Measurements from ENCODE around the gene CMSS1.

Gene CMSS1

DNA sequence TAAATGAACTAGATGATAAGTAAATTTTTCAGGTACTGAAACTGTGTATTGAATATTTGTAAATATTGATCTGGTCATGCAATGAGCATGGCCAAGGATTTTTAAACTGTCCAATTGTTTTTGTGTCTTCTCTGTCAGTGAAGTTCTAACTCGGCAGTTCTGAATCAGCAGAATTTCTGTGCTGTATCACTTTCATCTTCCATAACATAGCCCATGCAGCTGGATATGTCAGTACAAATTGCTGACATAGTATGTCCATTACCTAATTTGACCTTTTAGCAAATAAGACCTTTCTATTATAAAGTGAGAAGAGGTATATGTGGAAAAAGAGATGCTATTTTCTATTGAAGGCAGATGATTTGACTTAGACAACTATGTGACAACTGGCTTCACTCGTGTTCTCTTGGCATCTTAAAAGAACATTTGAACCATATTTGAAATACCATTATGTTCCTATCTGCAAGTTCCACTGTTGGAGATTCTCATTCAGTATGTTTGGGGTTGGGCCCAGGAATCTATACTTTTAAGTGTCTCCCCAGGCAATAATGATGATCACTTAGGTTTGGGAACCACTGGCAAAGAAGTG lies 90.4 kb downstream of the CMSS1 start:
- DNase-seq: no peak

GRCh38 chr3:99909714-99910495 lies 92.2 kb downstream of the CMSS1 start:
- DNase-seq: no peak

GRCh38 chr3:99910752-99911290 lies 93.2 kb downstream of the CMSS1 start:
- DNase-seq: no peak

DNA sequence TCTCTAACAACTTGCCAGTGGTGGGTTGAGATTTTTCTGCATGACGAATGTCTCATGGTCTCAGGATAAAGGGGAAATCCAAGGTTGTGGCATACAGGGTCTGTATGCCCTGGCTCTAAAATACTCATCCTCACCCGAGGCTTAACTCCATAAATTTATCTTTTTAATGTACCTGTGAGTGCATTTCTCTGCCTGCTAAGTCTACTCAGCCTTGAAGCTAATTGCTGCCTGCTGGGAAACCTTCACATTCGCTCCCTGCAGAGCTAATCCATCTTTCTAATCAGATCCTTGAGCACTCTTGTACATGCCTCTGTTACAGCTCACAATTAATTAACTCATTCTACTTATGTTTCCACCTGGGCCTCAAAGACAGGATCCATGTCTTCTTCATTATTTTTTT lies 93.8 kb downstream of the CMSS1 start:
- no peak for DNase-seq

DNA sequence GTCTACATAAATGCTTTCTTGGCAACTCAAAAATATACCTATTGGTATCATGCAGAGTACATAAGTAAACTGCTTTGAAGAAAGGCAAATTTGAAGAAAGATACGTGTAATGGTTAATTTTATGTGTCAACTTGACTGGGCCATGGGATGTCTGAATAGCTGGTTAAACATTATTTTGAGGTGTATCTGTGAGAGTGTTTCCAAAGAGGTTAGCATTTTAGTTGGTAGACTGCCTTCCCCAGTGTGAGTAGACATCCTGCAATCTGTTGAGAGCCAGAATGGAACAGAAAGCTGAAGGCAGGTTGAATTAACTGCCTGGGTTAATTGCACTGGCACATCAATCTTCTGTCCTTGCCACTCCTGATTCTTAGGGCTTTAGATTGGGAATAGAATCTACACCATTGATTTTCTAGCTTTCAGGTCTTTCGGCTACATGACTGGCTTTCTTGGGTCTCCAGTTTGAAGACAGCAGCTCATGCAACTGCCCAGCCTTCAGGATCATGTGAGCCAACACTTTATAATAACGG lies 98.3 kb downstream of the CMSS1 start:
- DNase-seq: no peak

- no peak for DNase-seq
Measured at GRCh38 chr3:99918715-99919114, 101.1 kb downstream of the CMSS1 start.

- DNase-seq: no peak
Measured at GRCh38 chr3:99919694-99920093, 102.0 kb downstream of the CMSS1 start.

DNA sequence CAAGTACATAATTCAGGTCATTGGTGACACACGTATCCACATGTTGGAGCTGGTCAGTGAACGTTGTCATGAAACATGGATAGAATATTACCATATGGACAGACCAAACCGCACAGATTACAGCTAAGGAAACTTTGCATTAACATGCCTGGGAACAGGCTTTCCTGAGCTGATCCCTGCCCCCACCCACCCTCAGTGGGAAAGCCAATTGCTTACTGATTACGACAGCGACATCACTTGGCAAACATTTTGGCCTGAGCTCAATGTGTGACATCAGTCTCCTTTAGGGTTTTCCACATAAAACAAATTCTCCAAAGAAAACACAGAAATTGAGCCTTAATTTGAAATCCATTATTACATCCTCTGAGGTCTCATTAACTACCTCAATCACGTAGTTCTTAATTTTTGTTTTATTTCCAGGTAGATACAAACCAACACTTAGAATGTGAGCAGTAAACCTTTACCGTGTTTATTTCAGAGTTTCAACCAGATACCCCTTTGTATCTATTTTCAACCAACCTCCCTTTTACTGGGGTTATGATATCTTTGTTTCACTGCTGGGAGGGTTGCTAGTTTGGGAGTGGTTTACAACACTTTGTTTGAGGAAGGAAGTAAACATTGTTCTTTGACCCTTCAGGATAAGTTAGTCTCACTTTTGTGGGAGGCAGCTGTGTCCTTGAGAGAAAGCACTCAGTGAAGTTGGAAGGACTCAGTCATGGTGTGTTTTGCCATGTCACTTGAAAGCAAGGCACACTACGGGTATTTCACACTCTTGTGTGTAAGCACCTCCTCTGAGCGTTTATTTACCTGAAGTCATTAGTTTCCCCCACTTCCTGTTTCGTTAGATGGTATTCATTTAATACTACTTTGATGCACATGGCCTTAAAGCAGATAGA lies 103.1 kb downstream of the CMSS1 start:
- DNase-seq: peak; percentile 85

DNA sequence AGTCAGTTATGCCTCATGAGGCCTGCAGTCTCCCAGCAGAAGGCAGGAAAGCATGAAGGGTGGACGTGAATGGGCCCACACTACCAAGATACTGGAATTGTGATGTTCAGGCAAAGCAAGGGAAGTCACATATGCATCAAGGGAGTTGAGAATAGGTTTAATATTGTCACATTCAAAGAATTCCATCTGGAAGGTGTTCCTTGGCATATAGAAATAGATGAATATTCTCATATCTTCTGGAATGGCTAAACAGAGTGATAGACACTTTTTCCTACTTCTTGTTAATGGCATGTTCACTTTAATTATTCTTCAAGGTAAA lies 103.7 kb downstream of the CMSS1 start:
- no peak for DNase-seq

DNA sequence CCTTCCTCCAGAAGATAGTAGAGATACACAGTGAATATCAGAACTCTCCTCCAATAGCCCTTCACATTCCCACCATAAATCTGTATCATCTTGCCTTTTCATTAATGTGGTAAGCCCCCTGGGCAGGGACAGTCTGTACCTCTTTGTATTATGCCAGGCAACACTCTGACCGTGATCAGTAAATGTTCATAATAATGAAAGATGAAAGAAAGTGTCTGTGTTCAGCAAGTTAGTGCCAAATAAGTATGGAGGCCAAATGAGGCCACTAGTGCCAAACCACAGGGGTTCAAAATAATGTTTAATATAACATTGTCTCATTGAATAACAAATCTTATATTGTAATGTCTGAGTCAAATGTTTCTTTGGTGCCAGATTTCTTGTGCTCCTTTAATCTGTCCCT lies 104.3 kb downstream of the CMSS1 start:
- no peak for DNase-seq

GRCh38 chr3:99923873-99924272 lies 106.2 kb downstream of the CMSS1 start:
- no peak for DNase-seq

DNA sequence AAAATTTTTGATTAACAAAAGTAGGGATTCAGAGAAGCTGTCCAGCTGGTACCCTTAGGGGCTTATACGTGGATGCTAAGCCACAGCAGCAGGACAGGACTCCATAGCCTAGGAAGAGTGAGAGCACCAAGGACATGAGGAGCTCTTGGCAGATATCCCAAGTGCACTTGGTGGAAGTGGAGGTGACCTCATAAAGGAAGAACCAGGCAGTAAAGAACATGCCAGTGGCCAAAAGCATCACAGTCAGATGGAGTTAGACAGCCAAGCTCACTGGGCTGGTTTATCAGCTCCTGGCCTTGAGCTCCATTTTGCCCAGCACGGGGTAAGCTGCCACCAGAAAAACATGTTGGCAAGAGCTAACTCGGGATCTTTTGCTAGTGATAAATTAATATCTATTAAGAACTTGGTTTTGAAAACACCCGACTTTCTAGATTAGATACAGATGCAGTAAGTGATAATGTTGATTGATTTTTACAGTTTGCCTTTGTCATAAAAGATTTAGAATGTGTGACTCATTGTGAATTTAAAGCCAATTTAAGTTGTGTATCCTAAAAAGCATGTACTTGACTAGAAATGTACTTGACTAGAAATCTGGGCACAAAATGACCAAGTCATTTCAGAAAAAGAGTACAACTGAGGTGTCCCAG lies 108.0 kb downstream of the CMSS1 start:
- peak; percentile 53 for DNase-seq

GRCh38 chr3:99927671-99928457 lies 110.2 kb downstream of the CMSS1 start:
- no peak for DNase-seq

GRCh38 chr3:99928771-99929744 lies 111.4 kb downstream of the CMSS1 start:
- peak; percentile 47 for DNase-seq

GRCh38 chr3:99929745-99930139 lies 112.1 kb downstream of the CMSS1 start:
- DNase-seq: peak; percentile 80

GRCh38 chr3:99931059-99931458 lies 113.4 kb downstream of the CMSS1 start:
- no peak for DNase-seq

DNA sequence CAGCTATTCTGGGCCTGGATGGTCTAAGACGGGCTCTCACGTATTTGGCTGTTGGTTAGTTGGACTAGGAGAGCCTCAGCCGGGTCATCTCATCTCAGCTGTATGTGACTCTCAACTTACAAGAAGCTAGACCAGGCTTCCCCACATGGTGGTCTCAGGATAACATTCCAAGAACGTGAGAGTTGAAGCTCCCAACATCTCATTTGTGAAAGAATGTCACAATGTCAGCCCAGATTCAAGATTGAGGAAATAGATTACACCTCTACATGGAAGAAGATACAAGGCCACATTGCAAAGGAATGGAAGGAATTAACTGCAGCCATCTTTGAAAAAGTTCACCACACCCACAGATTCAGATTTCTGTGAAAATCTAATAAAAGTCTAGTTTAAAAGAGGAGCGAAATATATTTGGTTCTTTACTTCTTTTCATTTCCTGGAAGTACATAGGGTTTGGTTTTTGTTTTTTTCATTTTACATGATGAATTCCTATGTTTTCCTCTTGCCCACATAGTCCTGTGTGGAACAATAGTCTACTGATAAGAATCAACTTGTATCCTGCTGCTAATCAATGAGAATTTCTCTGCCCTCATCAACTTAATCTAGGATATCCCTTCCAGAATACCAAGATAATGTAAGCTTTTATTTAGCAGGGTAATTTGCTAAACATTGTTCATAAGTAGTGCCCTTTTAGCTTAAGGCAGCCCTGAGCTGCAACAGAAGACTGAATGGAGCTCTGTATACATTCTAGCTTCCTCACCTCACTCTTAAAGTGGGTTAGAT lies 116.5 kb downstream of the CMSS1 start:
- no peak for DNase-seq

DNA sequence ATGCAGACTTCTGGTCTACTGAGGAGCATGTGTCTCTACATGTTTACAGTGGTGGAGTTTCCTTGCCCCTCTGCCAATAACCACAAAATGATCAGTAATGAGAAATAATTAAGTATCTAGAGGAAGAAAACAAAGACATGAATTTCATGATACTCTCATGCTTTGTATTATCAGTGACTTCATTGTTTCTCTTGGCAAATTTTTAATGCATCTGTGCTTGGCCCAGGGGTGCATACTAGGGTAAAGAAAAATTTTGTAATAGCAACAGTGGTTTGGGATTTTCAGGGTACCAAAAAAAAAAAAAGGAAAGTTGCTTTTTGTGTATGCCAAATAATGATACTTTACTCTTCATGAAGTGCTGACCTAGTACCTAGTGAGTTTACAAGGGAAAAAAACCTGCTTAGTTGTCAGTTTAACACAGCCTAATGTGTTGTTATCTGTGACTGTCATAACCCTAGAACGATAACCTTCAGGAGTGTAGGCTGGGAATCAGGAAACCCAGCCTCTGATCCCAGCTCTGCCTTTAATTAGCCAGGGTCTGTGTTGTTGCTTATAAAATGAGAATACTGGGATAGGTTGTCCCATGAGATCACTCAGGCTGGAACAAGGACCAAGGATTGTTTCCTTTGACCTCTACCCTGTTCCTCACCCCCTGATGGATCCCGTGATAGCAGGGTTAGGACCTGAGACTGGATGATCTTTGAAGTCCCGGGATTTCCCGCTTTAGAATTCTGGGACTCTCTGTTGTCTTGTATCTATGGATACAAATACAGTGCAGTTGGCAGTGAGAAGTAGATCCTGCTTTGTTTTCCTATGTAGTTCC lies 117.5 kb downstream of the CMSS1 start:
- peak; percentile 62 for DNase-seq
